ENCODE data around the gene CAPN12.

CAPN12 gene

DNA sequence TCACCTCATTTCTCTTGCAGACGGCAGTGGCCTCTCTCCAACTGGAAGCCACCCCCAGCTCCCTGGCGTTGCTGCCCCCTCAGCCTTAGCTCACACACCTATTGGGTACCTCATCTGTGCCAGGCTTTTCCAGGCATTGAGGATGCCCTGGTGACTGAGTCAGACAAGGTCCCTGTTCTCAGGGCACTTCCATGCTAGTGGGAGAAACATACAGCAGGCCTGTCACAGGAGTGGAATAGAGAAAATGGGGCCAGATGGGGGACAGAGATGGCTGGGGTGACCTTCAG lies 33.9 kb downstream of the CAPN12 start:
- Mint-ChIP-seq H3K4me3 (no peak overlapping the region), H3K36me3 (ENCODE audit: low read depth) (peaks cover 99% of the 10 kb centered on the region), H3K4me1 (ENCODE audit: low read depth) (no peaks in the 10 kb centered on the region), H3K27ac (no peak overlapping the region), H3K9me3 (no peaks in the 10 kb centered on the region), H3K27me3 (no peaks in the 10 kb centered on the region)
- intact Hi-C loops (cut with micrococcal nuclease): no loop called here

DNA sequence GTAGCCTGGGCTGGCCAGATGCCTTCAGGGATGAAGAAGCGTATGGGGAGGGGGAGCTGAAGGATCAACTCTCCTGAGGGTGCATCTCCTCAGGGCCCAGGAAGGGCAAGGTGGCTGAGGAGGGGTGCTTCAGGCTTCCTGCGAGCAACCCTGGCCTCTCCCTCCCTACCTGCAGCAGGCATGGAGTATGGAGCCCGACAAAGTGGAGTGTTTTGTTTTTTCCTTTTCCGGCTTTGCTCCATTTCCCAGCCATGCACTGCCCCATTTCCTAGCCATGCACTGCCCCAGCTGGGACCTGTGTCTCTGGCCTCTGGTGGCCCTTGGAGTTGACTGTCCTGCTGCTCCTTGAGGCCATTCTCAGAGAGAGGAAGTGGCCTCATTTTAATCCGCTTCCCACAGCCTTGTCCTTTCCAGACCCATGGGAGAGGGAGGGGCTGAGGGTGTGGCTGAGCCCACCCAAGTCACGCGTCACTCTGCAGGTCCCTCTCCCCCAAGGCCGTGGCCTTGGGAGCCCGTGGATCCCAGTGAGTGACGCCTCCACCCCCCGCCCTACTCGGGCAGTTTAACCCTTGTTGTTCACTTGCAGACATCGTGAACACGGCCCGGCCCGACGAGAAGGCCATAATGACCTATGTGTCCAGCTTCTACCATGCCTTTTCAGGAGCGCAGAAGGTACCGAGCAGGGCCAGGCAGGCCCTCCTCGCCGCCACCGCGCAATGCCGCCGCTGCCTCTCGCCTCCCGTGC lies 34.4 kb downstream of the CAPN12 start:
- no peaks in the 10 kb centered on the region for H3K27me3 Mint-ChIP-seq
- intact Hi-C loops (cut with micrococcal nuclease): no loop called here
- H3K9me3 Mint-ChIP-seq: no peaks in the 10 kb centered on the region
- H3K36me3 Mint-ChIP-seq (ENCODE audit: low read depth): peaks cover 100% of the 10 kb centered on the region
- no peaks in the 10 kb centered on the region for H3K4me1 Mint-ChIP-seq (ENCODE audit: low read depth)
- no peak overlapping the region for H3K4me3 Mint-ChIP-seq
- peak overlapping the region; percentile 13 for H3K27ac Mint-ChIP-seq

DNA sequence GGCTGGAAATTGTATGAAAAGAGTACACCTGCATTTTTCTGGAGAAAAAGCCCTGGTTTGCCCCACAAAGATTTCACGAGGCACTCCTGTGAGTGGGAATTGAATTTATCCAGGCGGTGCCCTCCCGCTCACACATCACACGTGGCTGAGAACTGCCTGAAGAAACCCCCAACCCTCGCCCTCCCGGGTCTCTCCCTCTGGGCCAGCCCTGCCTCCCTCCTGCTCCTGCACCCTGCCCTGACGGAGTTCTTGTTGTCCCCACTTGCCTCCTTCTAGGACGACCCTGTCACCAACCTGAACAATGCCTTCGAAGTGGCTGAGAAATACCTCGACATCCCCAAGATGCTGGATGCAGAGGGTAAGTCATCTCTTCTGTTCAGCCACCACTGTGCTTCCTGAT lies 35.2 kb downstream of the CAPN12 start:
- Mint-ChIP-seq H3K27me3 (no peaks in the 10 kb centered on the region), H3K9me3 (no peaks in the 10 kb centered on the region), H3K4me3 (no peak overlapping the region), H3K27ac (peak overlapping the region; percentile 13), H3K36me3 (ENCODE audit: low read depth) (peaks cover 100% of the 10 kb centered on the region), H3K4me1 (ENCODE audit: low read depth) (no peaks in the 10 kb centered on the region)
- intact Hi-C loops (cut with micrococcal nuclease): no loop called here

DNA sequence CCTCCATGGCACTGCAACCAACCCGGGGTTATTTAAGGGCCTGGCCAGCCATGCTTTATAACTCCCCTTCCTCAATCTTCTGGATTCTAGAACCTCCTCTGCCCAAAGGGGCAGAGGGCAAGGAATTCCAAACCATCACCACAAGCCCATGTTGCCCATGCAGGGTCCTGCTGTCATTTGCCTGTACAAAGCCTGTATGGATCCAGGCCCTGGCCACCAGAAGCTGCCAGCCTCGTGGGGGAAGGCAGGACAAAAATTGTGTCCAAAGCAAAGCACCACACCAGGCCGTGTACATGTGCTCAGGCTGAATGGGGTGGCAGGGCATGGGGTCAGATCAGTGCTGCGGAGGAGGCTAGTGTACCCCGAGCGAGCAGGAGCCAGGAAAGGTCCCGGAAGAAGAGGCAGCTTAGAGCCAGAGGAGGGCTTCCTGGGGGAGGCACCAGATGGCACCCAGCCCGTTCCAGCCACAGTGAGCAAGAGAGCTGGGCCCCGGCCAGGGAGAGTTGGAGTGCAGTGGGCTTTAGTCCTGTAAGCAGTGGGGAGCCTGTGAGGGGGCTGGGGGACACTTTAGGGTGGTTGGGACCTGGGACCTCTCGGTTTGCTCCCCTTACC lies 35.8 kb downstream of the CAPN12 start:
- no peak overlapping the region for H3K4me3 Mint-ChIP-seq
- H3K9me3 Mint-ChIP-seq: no peaks in the 10 kb centered on the region
- H3K27me3 Mint-ChIP-seq: no peaks in the 10 kb centered on the region
- H3K27ac Mint-ChIP-seq: no peak overlapping the region
- H3K36me3 Mint-ChIP-seq (ENCODE audit: low read depth): peaks cover 100% of the 10 kb centered on the region
- no peaks in the 10 kb centered on the region for H3K4me1 Mint-ChIP-seq (ENCODE audit: low read depth)
- intact Hi-C loops (cut with micrococcal nuclease): no loop called here

DNA sequence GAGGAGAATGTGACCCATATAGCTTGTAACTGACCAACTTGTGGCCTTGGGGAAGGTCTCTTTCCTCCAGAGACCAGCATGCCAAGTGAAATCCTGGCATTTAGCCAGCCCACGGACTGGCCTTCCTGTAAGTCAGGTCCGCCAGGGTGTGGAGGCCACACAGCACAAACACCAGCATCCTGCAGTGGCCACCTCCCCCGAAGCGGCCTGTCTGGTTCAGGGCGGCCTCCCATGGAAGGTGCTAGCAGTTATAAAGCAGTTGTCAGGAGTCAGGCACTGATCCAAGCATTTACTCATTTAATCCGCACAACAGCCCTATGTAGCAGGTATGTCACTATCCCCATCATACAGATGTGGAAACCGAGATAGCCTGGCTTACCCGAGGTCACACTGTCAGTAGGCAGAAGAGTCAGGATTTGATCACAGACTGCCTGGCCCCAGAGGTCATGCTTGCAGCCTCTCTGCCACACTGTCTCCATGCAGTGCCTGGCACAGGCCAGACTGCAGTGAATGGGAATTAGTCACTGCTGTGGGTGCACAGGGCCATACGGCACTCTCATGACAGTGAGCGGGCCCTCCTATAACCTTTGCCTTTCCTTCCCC lies 36.7 kb downstream of the CAPN12 start:
- H3K9me3 Mint-ChIP-seq: no peaks in the 10 kb centered on the region
- H3K36me3 Mint-ChIP-seq (ENCODE audit: low read depth): peaks cover 100% of the 10 kb centered on the region
- H3K27ac Mint-ChIP-seq: no peak overlapping the region
- no peaks in the 10 kb centered on the region for H3K4me1 Mint-ChIP-seq (ENCODE audit: low read depth)
- H3K4me3 Mint-ChIP-seq: no peak overlapping the region
- intact Hi-C loops (cut with micrococcal nuclease): no loop called here
- H3K27me3 Mint-ChIP-seq: no peaks in the 10 kb centered on the region

DNA sequence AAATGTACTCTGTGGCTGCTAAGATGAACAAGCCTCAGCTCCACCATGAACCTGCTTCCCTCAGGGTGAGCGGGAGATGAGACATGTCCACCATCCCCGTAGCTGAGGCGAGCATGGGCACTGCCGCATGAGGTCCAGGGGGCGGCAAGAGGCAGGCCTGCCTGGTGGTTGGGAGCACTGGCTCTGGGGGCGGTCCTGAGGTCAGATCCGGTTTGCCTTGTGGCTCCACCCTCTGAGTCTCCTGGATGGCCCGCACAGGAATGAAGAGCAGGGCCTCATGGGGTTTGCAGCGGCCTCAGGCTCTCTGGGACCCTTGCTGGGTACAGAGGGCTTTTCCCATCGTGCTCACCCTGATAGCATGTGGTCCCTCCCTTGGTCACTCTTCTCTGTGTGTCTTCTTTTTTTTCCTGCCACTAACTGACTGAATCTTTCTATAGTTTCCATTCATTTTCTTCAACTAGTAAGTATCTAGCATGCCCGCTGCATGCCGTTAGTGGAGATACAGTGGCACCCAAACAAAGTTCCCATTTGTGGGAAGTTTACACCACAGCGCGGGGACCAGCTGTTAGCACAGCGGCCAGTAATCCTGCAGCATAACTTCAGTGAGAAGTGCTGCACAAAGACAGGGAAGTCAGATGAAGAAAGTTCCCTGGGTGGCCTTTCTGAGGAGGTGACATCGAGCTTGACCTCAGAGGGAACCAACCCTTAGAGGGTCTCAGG lies 37.3 kb downstream of the CAPN12 start:
- peak overlapping the region; percentile 8 for H3K27ac Mint-ChIP-seq

DNA sequence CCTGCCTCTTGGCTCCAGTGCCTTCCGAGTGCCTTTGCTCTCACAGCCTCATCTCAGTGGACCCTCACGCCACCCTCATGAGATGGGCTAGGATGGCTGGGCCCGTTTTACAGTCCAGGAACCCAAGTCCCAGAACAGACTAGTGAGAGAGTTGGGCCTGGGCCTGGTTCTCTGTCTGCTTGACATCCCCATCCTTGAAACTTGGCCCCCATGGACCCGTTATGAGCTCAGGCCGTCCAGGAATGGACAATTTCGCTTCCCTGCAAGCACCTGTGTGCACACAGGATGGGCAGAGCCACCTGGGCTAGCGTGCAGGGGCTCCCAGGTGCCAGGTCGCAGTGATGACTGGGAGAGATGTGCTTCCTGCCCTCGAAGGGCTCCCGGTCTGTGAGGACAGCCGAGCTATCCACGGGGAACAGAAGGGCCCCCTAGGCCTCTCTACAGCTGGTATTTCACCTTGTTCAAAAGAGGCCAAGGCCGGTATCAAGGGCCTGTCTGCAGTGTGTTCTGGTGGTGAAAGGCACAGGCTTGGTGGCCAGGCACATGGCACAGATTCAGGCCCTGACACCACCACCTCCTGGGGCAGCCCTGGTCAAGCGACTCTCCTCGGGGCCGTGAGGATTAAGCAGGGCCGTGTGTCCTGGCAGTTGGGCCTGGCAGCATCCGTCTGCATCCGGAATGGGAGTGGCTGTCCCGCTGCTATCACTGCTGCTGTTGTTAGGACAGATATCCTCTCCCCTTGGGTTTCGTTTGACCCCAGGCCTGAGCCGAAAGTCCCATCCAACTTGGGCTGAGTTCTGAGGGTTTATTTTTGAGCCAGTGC lies 38.9 kb downstream of the CAPN12 start:
- intact Hi-C loops (cut with micrococcal nuclease): no loop called here
- Mint-ChIP-seq H3K36me3 (ENCODE audit: low read depth) (peaks cover 100% of the 10 kb centered on the region), H3K4me1 (ENCODE audit: low read depth) (no peaks in the 10 kb centered on the region), H3K9me3 (no peaks in the 10 kb centered on the region), H3K27ac (no peak overlapping the region), H3K4me3 (no peak overlapping the region), H3K27me3 (no peaks in the 10 kb centered on the region)

More for the DNA sequence above, 37.3 kb downstream of the CAPN12 start:
- no peak overlapping the region for H3K4me3 Mint-ChIP-seq
- H3K36me3 Mint-ChIP-seq (ENCODE audit: low read depth): peaks cover 100% of the 10 kb centered on the region
- H3K4me1 Mint-ChIP-seq (ENCODE audit: low read depth): no peaks in the 10 kb centered on the region
- H3K27me3 Mint-ChIP-seq: no peaks in the 10 kb centered on the region
- no peaks in the 10 kb centered on the region for H3K9me3 Mint-ChIP-seq
- intact Hi-C loops (cut with micrococcal nuclease): no loop called here

DNA sequence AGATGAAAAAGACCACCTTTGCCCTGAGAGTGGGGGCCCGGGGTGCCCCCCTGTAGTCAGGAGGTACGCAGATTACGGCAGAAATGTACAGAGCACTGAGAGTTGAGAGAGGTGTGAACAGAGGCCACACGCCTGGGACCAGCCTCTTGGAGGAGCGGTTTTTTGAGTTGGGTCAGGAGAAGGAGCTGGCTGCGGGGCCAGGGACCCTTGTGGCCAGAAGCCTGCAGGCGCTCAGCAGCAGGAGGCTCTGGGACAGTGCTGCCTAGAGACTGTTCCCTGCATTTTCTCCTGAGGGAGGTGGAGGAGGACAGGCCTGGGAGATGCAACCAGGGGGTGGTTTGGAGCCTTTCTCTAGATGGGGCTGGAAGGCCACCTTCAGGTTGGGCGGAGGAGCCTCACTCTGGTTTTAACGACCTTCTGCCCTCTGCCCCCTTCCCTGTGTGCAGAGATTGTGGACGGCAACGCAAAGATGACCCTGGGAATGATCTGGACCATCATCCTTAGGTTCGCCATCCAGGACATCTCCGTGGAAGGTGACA lies 39.7 kb downstream of the CAPN12 start:
- Mint-ChIP-seq H3K36me3 (ENCODE audit: low read depth) (peaks cover 100% of the 10 kb centered on the region), H3K4me1 (ENCODE audit: low read depth) (peaks cover 4% of the 10 kb centered on the region), H3K27me3 (no peaks in the 10 kb centered on the region), H3K4me3 (no peak overlapping the region), H3K9me3 (no peaks in the 10 kb centered on the region), H3K27ac (peak overlapping the region; percentile 16)
- intact Hi-C loops (cut with micrococcal nuclease): no loop called here

DNA sequence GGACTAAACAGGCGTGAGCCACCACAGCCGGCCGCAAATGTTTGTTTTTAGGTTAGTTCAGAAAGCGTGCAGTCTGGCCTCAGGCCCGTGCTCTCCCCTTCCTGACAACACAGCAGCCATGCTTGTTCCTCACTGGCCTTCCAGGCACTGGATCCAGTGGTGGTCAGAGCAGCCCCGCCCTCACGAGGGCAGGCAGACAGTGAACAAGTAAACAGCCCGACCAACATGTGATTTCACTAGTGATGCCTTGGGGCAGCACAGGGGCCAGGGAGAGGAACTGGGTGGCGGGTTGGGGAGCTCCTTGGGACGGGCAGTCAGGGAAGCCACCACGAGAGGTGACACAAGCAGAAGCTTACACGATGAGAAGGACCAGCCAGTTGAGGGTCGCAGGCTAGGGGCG lies 40.8 kb downstream of the CAPN12 start:
- Mint-ChIP-seq H3K4me1 (ENCODE audit: low read depth) (peaks cover 14% of the 10 kb centered on the region), H3K9me3 (no peaks in the 10 kb centered on the region), H3K27me3 (no peaks in the 10 kb centered on the region), H3K36me3 (ENCODE audit: low read depth) (peaks cover 94% of the 10 kb centered on the region), H3K4me3 (no peak overlapping the region), H3K27ac (peak overlapping the region; percentile 44)
- intact Hi-C loops (cut with micrococcal nuclease): no loop called here

DNA sequence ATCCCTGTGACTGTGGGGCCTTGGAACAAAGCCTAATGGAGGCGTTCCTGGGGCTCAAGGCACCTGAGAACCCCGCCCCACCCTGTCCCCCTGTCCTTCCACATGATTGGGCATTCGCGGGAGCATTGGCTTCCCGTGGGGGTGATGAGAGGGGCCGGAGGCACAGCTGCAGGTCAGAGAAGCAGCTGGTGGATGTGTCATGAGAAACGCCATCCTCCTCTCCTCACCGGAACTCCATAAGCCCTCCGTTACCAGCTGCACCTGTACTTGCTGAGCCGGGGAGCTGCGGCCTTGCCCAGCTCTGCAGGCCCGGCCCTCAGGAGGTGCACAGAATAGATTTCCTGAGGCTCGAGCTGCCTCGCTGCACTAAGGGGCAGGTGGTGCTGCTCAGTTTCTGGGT lies 42.0 kb downstream of the CAPN12 start:
- H3K27me3 Mint-ChIP-seq: no peaks in the 10 kb centered on the region
- H3K27ac Mint-ChIP-seq: no peak overlapping the region
- no peak overlapping the region for H3K4me3 Mint-ChIP-seq
- intact Hi-C loops (cut with micrococcal nuclease): no loop called here
- peaks cover 26% of the 10 kb centered on the region for H3K4me1 Mint-ChIP-seq (ENCODE audit: low read depth)
- H3K9me3 Mint-ChIP-seq: no peaks in the 10 kb centered on the region
- peaks cover 94% of the 10 kb centered on the region for H3K36me3 Mint-ChIP-seq (ENCODE audit: low read depth)

DNA sequence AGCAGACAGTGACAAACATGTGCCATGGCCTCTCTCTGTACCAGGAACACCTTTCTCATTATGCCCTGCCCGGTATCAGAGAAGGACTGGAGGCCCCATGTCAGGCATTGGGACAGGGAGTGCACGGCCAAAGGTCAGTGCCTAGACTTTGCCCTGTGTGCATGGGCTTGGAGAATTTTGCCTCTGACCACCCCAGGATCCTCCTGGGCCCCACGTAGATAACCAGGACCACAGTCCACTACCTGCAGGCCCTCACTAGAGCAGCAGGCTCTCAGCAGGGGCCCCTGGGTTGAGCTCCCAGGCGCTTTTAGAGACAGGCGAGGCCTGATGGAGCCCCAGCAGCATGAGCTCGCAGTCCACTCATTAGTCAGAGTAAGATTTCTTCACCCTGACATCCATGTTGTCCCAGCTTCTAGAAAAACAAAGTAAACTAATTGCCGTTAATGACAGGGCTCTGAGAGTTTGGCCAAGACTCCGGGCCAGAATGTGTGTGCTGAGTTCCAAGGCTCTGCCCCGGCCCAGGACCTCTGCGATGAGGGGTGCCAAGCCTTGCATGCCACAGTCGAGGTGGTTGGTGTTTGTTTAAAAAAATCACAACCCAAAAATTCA lies 42.7 kb downstream of the CAPN12 start:
- intact Hi-C loops (cut with micrococcal nuclease): no loop called here
- H3K36me3 Mint-ChIP-seq (ENCODE audit: low read depth): peaks cover 94% of the 10 kb centered on the region

DNA sequence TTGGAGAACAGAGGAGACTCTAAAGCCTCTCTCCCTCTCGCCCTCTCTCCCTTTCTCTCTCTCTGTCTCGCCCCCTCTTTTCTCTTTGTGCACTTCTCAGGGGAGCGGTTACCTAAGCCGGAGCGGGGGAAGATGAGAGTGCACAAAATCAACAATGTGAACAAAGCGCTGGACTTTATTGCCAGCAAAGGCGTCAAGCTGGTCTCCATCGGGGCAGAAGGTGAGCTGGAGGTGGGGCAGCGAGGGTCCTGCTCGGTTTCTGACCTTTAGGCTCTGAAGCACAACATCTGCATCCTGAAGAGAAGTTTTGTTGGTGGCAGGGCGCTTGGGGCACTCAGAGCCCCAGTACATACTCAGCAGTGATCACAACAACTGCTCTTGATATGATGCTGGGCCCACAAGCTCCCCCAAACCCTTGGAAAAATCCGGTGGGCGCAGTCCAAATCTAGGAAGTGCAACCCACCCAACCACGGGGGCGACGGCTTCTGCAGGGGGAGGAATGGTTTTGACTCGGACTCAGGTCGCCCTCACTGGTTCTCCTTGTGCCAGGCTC lies 43.3 kb downstream of the CAPN12 start:
- H3K36me3 Mint-ChIP-seq (ENCODE audit: low read depth): peaks cover 93% of the 10 kb centered on the region
- intact Hi-C loops (cut with micrococcal nuclease): no loop called here
- no peaks in the 10 kb centered on the region for H3K9me3 Mint-ChIP-seq
- H3K4me3 Mint-ChIP-seq: no peak overlapping the region
- peaks cover 39% of the 10 kb centered on the region for H3K4me1 Mint-ChIP-seq (ENCODE audit: low read depth)
- no peaks in the 10 kb centered on the region for H3K27me3 Mint-ChIP-seq
- H3K27ac Mint-ChIP-seq: no peak overlapping the region

More for the DNA sequence above, 42.7 kb downstream of the CAPN12 start:
- Mint-ChIP-seq H3K4me3 (no peak overlapping the region), H3K4me1 (ENCODE audit: low read depth) (peaks cover 33% of the 10 kb centered on the region), H3K27ac (no peak overlapping the region), H3K27me3 (no peaks in the 10 kb centered on the region), H3K9me3 (no peaks in the 10 kb centered on the region)

DNA sequence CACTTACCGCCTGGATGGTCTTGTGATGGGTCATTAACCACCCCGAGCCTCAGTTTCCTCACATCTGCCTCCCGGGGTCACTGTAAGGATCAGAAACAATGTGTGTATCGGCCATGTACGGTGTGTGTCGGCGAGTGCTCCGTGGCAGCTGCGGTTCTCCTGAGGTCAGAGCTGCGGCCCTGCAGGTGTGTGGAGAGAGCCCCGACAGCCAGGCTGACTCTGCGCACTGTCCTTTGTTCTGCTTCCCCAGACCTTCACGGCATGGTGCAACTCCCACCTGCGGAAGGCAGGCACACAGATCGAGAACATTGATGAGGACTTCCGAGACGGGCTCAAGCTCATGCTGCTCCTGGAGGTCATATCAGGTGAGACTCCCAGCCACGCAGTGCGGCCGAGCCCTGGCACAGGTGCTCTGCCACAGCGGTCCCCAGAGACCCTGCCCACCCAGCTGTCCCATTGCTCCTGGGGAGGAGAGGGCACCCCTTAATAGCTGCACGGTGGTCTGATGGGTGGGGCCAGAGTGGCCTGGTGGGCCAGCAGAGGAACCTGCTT lies 43.8 kb downstream of the CAPN12 start:
- Mint-ChIP-seq H3K9me3 (no peaks in the 10 kb centered on the region), H3K27me3 (no peaks in the 10 kb centered on the region)
- intact Hi-C loops (cut with micrococcal nuclease): no loop called here

More for the DNA sequence above, 43.8 kb downstream of the CAPN12 start:
- H3K4me1 Mint-ChIP-seq (ENCODE audit: low read depth): peaks cover 43% of the 10 kb centered on the region
- peaks cover 88% of the 10 kb centered on the region for H3K36me3 Mint-ChIP-seq (ENCODE audit: low read depth)
- H3K4me3 Mint-ChIP-seq: no peak overlapping the region
- H3K27ac Mint-ChIP-seq: no peak overlapping the region

Measured in dendritic cell treated with granulocyte-macrophage colony-stimulating factor and Interleukin-4, amounts not matched to agents 40 ng/mL and 50 ng/mL, for 4 days (primary cell).